Measurements from ENCODE around the gene IDNK.

Gene IDNK

DNA sequence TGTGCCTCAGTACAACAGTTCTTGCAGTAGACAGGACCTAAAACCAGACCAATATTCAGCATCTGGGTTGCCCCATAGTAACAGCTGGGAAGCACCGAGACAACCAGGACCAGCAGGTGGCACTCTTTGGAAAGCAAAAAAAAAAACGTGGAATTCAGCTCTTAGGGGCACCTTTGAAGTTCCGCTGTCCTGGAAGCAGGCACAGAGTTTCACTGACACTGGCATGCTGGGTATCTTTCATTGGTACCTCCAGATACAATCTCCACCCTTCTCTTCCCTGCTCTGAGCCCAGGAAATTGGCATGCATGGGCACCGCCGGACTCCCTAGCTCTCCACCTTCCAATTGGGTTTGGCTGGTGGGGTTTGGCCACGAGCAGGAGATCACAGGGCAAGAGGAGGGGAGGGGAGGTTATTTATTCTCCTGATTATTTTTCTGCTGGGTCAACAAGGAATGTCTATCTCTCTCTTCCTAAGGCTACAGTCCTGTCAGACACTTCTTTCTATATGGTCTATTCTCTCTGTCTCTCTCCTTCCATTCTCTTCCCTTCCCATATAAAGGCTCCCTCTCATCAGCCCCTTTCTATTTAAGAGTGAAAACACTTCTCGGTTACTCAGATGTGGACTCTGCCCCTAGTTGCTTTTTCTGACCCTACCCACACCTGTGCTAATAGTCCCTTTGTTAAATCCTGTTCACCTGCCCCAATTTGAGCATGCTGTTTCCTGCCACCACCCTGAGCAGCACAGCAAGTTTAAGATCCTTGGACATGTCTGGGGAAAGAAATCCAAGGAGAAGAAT lies 1.9 kb upstream of the IDNK start:
- DNase-seq (ENCODE audit: low spot score), result peak; percentile 45
- TF ChIP-seq, protein P1, sequence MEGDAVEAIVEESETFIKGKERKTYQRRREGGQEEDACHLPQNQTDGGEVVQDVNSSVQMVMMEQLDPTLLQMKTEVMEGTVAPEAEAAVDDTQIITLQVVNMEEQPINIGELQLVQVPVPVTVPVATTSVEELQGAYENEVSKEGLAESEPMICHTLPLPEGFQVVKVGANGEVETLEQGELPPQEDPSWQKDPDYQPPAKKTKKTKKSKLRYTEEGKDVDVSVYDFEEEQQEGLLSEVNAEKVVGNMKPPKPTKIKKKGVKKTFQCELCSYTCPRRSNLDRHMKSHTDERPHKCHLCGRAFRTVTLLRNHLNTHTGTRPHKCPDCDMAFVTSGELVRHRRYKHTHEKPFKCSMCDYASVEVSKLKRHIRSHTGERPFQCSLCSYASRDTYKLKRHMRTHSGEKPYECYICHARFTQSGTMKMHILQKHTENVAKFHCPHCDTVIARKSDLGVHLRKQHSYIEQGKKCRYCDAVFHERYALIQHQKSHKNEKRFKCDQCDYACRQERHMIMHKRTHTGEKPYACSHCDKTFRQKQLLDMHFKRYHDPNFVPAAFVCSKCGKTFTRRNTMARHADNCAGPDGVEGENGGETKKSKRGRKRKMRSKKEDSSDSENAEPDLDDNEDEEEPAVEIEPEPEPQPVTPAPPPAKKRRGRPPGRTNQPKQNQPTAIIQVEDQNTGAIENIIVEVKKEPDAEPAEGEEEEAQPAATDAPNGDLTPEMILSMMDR (conservative IDR thresholded peaks at IDR 0.05; ENCODE audit: low read depth), result peak; percentile 61
- POLR2A ChIA-PET (ENCODE audit: low non-redundant PET), result interaction anchor here (0.6 kb wide), 1 partner anchor 558 kb away, joined by 3 read pairs; the partner anchor contains the start of gene RASEF
- H3K27ac ChIP-seq, result no peak overlapping the region
- CTCF ChIA-PET, result interaction anchor here (0.5 to 1.8 kb wide), 11 partner anchors 10 to 564 kb away, joined by 3 to 8 read pairs (median 4); partner anchors contain the start of gene KIF27

DNA sequence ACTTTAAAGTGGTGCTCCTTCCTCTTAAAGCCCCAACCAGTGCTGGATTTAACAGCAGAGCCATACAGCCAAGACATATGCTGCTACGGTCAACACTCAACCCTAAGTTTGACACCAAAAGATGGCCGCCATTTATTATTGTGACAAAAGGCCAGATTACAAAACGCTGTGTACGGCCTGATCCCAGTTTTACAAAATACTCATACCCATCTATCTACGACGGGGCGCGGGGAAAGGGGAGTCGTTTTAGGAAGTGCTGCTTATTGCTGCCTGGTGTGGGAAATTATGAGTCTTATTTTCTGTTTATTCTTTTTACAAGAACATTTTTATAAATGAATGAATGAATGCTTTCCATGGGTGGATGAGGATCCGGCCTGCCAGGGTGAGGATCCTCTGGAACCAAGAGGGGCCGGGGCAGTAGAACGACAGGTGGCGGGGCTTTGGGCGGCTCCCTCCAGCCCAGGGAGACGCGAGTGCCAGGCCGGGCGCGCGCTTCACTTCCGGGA lies 457 bp upstream of the IDNK start:
- TF ChIP-seq, protein P1 (conservative IDR thresholded peaks at IDR 0.05; ENCODE audit: low read depth), result no peak
- peak overlapping the region; percentile 71 for H3K27ac ChIP-seq
- no peak for DNase-seq (ENCODE audit: low spot score)
- POLR2A ChIA-PET (ENCODE audit: low non-redundant PET), result interaction anchor here (0.7 kb wide), 1 partner anchor 84 kb away, joined by 3 read pairs; no protein-coding TSS in a partner anchor
- CTCF ChIA-PET, result interaction anchor here (0.6 to 1.3 kb wide), 2 partner anchors 11 to 402 kb away, joined by 3 to 7 read pairs; no protein-coding TSS in a partner anchor

DNA sequence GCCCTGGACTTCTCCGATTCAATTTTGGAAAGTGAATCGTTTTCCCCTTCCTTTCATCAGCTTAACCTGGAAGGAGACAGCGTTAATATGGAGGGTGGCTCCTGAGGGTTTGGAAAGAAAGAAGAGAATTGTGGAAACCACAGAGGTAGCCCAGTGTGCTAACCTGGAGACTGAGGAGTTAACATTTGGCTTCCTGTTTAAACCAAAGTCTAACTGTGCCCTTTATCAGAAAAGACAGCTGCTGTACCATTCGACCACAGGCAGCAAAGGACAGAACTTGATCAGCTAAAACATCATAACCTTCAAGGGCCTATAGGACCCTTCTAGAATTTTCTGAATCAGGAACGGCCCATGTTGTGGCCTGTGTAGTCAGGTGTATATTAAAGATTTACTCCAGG lies 735 bp downstream of the IDNK start:
- POLR2A ChIA-PET (ENCODE audit: low non-redundant PET), result interaction anchor here (0.6 kb wide), 1 partner anchor 895 kb away, joined by 3 read pairs; no protein-coding TSS in a partner anchor
- H3K27ac ChIP-seq, result peak overlapping the region; percentile 71
- TF ChIP-seq, protein P1 (conservative IDR thresholded peaks at IDR 0.05; ENCODE audit: low read depth), result no peak
- no peak for DNase-seq (ENCODE audit: low spot score)
- CTCF ChIA-PET, result interaction anchor here (1.3 kb wide), 1 partner anchor 404 kb away, joined by 7 read pairs; no protein-coding TSS in a partner anchor

DNA sequence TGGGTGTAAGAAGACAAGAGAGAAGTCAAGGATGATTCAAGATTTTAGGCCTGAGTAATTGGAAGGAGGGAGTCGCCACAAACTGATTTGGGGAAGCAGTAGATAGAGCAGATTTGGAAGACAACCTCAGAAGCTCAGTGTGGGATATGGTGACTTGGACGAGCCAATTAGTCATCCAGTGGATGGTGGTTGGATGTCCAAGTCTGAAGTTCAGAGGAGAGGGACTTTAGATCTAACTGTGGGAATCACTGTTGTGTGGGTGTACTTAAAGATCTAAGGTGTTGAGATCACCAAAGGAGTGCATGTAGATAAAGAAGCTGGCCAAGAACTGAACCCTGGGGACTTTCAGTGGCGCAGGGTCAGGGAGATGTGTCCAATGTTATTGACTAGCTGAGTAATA lies 2.2 kb downstream of the IDNK start:
- TF ChIP-seq, protein P1 (conservative IDR thresholded peaks at IDR 0.05; ENCODE audit: low read depth), result no peak
- H3K27ac ChIP-seq, result no peak overlapping the region
- no peak for DNase-seq (ENCODE audit: low spot score)
- POLR2A ChIA-PET (ENCODE audit: low non-redundant PET), result no interaction called here
- CTCF ChIA-PET, result interaction anchor here (0.7 kb wide), 1 partner anchor 28 kb away, joined by 4 read pairs; no protein-coding TSS in a partner anchor

DNA sequence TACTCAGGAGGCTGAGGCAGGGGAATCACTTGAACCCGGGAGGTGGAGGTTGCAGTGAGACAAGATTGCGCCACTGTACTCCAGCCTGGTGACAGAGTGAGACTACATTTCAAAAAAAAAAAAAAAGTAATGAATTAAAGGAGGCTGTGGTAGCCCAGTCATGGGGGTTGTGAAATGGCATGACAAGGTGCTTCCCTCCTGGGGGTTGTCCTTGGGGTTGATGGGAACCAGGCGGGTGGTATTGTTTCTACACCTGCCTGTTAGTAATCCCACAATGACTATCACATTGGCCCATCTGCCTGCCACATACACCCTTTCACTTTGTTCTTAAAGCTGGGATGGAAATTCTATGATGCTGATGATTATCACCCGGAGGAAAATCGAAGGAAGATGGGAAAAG lies 5.6 kb downstream of the IDNK start:
- no peak for DNase-seq (ENCODE audit: low spot score)
- no peak overlapping the region for H3K27ac ChIP-seq
- TF ChIP-seq, protein P1 (conservative IDR thresholded peaks at IDR 0.05; ENCODE audit: low read depth), result no peak
- CTCF ChIA-PET, result no interaction called here
- POLR2A ChIA-PET (ENCODE audit: low non-redundant PET), result no interaction called here

DNA sequence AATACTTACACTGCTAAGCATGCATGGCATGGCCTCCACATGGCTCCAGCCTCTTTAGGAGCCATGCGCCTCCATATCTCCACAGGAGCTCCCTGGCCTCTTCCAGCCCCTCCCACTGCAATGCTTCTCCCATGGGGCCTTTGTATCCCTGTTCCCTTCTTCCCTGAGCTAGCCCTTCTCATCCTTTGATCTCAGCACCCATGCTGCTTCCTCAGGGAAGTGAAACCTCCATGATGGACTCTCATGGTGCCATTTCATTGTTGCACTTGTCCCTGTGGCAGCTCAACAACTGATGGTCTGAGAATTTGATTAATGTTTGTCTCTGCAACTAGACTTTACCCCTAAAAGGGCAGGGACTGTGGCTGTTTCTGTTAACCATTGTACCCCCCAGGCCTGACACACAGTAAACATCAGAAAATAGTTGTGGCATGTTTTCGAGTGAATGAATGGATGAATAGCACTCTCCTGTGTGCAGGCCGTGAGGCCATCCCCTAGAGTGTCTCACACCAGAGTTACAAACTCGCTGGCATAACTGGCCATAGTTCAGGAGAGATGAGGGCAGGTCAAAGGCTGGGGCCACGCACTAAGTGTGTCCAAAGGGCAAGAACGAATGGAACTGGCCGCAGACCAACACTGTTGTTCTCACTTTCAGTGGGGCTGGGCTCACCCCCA lies 6.6 kb downstream of the IDNK start:
- no peak overlapping the region for H3K27ac ChIP-seq
- POLR2A ChIA-PET (ENCODE audit: low non-redundant PET), result no interaction called here
- CTCF ChIA-PET, result no interaction called here
- TF ChIP-seq, protein P1 (conservative IDR thresholded peaks at IDR 0.05; ENCODE audit: low read depth), result no peak
- no peak for DNase-seq (ENCODE audit: low spot score)
